SK-N-SH treated with all-trans-retinoic acid at 6 μM for 48 hours (cell line): ENCODE results near the gene UBE2E3.

Source experiments
- ATAC-seq: fragments of 200-7000 bp; cut with Tn5 transposase; 3 replicates; pipeline ENCODE4 v1.9.1; 2020; ENCODE audit warnings: mild to moderate bottlenecking, moderate library complexity
- ARNTL ChIP-seq: fragments of 450-650 bp; formaldehyde crosslinking; IDR thresholded peaks from 2 replicates; pipeline ENCODE4 v1.5.0; 2020; ENCODE audit warnings: low read depth, mild to moderate bottlenecking, moderate library complexity, borderline replicate concordance
- BACH2 ChIP-seq: fragments of 250-450 bp; sonication (Bioruptor Pico); IDR thresholded peaks from 2 replicates; pipeline ENCODE4 v1.9.0; 2021; ENCODE audit warnings: mild to moderate bottlenecking, borderline replicate concordance
- CSDC2 ChIP-seq: fragments of 250-450 bp; sonication (Bioruptor Pico); IDR thresholded peaks from 2 replicates; pipeline ENCODE4 v1.5.0; 2020; ENCODE audit warnings: mild to moderate bottlenecking, moderate library complexity
- CSRNP3 ChIP-seq: fragments of 250-450 bp; sonication (Bioruptor Pico); IDR thresholded peaks from 2 replicates; pipeline ENCODE4 v1.5.1; 2021; ENCODE audit warnings: mild to moderate bottlenecking, moderate library complexity
- ESRRG ChIP-seq: fragments of 250-450 bp; sonication (Bioruptor Pico); IDR thresholded peaks from 2 replicates; pipeline ENCODE4 v1.6.1; 2021; ENCODE audit warnings: mild to moderate bottlenecking
- GLIS3 ChIP-seq: fragments of 250-450 bp; sonication (Bioruptor Pico); IDR thresholded peaks from 2 replicates; pipeline ENCODE4 v1.5.0; 2020; ENCODE audit warnings: mild to moderate bottlenecking, moderate library complexity
- ISL1 ChIP-seq: fragments of 250-450 bp; sonication (Bioruptor Pico); IDR thresholded peaks from 2 replicates; pipeline ENCODE4 v2.1.2; 2022; ENCODE audit warnings: mild to moderate bottlenecking, moderate library complexity
- OSR1 ChIP-seq: fragments of 250-450 bp; sonication (Bioruptor Pico); IDR thresholded peaks from 2 replicates; pipeline ENCODE4 v1.8.0; 2022; ENCODE audit warnings: moderate library complexity, mild to moderate bottlenecking, inconsistent platforms
- POU6F1 ChIP-seq: fragments of 250-450 bp; sonication (Bioruptor Pico); IDR thresholded peaks from 2 replicates; pipeline ENCODE4 v1.8.0; 2021; ENCODE audit warnings: low read depth, mild to moderate bottlenecking, moderate library complexity, borderline replicate concordance
- PPARA ChIP-seq: fragments of 250-450 bp; sonication (Bioruptor Pico); IDR thresholded peaks from 2 replicates; pipeline ENCODE4 v1.5.0; 2020; ENCODE audit warnings: mild to moderate bottlenecking, borderline replicate concordance
- SNAI2 ChIP-seq: fragments of 250-450 bp; sonication (Bioruptor Pico); IDR thresholded peaks from 2 replicates; pipeline ENCODE4 v1.5.0; 2020; ENCODE audit warnings: mild to moderate bottlenecking, moderate library complexity
- TCF4 ChIP-seq: fragments of 250-450 bp; sonication (Bioruptor Pico); IDR thresholded peaks from 2 replicates; pipeline ENCODE4 v1.8.0; 2021; ENCODE audit warnings: mild to moderate bottlenecking, moderate library complexity, borderline replicate concordance
- TOX ChIP-seq: fragments of 250-450 bp; sonication (Bioruptor Pico); IDR thresholded peaks from 2 replicates; pipeline ENCODE4 v1.8.0; 2021; ENCODE audit warnings: mild to moderate bottlenecking, moderate library complexity, borderline replicate concordance
- ZC3H10 ChIP-seq: fragments of 250-450 bp; sonication (Bioruptor Pico); IDR thresholded peaks from 2 replicates; pipeline ENCODE4 v1.5.1; 2021; ENCODE audit warnings: mild to moderate bottlenecking, moderate library complexity
- ZFP3 ChIP-seq: fragments of 250-450 bp; sonication (Bioruptor Pico); IDR thresholded peaks from 2 replicates; pipeline ENCODE4 v1.5.0; 2020; ENCODE audit warnings: mild to moderate bottlenecking, moderate library complexity
- ZFP30 ChIP-seq: fragments of 450-650 bp; formaldehyde crosslinking; IDR thresholded peaks from 2 replicates; pipeline ENCODE4 v1.5.0; 2022; ENCODE audit warnings: mild to moderate bottlenecking, moderate library complexity
- ZNF565 ChIP-seq: fragments of 450-650 bp; formaldehyde crosslinking; conservative IDR thresholded peaks from 2 replicates; pipeline ENCODE4 v1.5.0; 2020; ENCODE audit warnings: low read depth, mild to moderate bottlenecking, moderate library complexity
- ZNF70 ChIP-seq: fragments of 450-650 bp; formaldehyde crosslinking; IDR thresholded peaks from 2 replicates; pipeline ENCODE4 v1.5.0; 2020; ENCODE audit warnings: mild to moderate bottlenecking, moderate library complexity
- TF ChIP-seq, protein P1 (sequence below): fragments of 250-450 bp; sonication (Bioruptor Pico); IDR thresholded peaks from 2 replicates; pipeline ENCODE4 v1.8.0; 2020; ENCODE audit warnings: mild to moderate bottlenecking, moderate library complexity, borderline replicate concordance

Gene UBE2E3

DNA sequence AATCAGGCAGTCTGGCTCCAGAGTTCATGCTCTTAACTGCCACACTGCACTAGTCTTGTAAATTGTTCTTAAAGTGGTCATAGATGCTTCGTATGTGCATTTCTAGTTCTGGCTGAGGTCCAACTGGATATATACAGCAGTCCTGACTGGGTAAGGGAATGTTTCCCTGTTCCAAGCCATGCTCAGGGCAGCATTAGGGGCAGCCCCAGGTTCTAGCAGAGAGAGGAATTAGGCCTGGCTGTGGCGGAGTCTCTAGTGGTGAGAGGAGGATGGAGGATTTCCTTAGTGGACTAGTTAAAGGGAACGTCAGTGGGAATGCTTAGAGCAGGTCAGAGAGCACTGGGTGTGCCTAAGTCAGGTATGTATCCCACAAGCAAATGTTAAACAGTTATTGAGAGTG is 28.0 kb downstream of the UBE2E3 start:
- no peak for TF ChIP-seq ZC3H10 (CRISPR knock-in tag)
- no peak for TF ChIP-seq ISL1 (CRISPR knock-in tag)
- ATAC-seq: peak; percentile 38; the same call in 2 of the 3 replicates

- ATAC-seq: no peak
- TF ChIP-seq ZNF70 (CRISPR knock-in tag) (no peak), ISL1 (CRISPR knock-in tag) (no peak), OSR1 (CRISPR knock-in tag) (no peak)
- TF ChIP-seq, all 23 proteins: peak for 0
Observed at GRCh38 chr2:181021199-181021789, 40.9 kb downstream of the UBE2E3 start.

- no peak for ATAC-seq
- TF ChIP-seq TOX (CRISPR knock-in tag): no peak
- no peak for TF ChIP-seq TCF4 (CRISPR knock-in tag)
- TF ChIP-seq ARNTL (CRISPR knock-in tag): no peak
Observed at GRCh38 chr2:181022652-181023051, 42.2 kb downstream of the UBE2E3 start.

GRCh38 chr2:181025004-181025403 is 44.6 kb downstream of the UBE2E3 start:
- ATAC-seq: no peak
- TF ChIP-seq ZFP30 (CRISPR knock-in tag): no peak
- no peak for TF ChIP-seq PPARA (CRISPR knock-in tag)
- no peak for TF ChIP-seq POU6F1 (CRISPR knock-in tag)

DNA sequence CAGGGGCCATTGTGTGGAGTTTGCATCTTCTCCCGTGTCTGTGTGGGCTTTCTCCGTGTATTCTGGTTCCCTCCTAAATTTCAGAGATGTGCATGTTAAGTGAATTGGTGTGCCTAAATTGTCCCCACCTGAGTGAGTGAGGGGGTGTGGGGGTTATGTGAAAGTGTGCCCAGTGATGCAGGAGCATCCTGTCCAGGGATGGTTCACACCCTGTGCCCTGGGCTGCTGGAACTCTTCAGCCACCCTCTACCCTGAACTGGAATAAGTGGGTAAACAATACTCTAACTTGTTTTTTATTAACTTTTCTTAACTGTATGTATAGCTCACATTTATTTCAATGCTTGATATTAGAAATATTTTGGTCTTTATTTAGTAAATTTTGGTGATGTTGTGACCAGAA is 56.0 kb downstream of the UBE2E3 start:
- TF ChIP-seq ZFP30 (CRISPR knock-in tag) (no peak), POU6F1 (CRISPR knock-in tag) (no peak), OSR1 (CRISPR knock-in tag) (no peak), GLIS3 (CRISPR knock-in tag) (no peak), SNAI2 (no peak), ARNTL (CRISPR knock-in tag) (no peak), TOX (CRISPR knock-in tag) (no peak), ZNF565 (CRISPR knock-in tag) (no peak)
- TF ChIP-seq, protein P1, sequence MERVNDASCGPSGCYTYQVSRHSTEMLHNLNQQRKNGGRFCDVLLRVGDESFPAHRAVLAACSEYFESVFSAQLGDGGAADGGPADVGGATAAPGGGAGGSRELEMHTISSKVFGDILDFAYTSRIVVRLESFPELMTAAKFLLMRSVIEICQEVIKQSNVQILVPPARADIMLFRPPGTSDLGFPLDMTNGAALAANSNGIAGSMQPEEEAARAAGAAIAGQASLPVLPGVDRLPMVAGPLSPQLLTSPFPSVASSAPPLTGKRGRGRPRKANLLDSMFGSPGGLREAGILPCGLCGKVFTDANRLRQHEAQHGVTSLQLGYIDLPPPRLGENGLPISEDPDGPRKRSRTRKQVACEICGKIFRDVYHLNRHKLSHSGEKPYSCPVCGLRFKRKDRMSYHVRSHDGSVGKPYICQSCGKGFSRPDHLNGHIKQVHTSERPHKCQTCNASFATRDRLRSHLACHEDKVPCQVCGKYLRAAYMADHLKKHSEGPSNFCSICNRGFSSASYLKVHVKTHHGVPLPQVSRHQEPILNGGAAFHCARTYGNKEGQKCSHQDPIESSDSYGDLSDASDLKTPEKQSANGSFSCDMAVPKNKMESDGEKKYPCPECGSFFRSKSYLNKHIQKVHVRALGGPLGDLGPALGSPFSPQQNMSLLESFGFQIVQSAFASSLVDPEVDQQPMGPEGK (CRISPR knock-in tag): no peak
- ATAC-seq: peak; percentile 71

GRCh38 chr2:181036848-181037603 is 56.6 kb downstream of the UBE2E3 start:
- peak; percentile 91 for ATAC-seq
- TF ChIP-seq ISL1 (CRISPR knock-in tag) (peak; percentile 92), ZC3H10 (CRISPR knock-in tag) (peak; percentile 79), SNAI2 (no peak), ESRRG (CRISPR knock-in tag) (no peak), CSRNP3 (peak; percentile 79; the same call in 1 of the 2 replicates), CSDC2 (CRISPR knock-in tag) (no peak), OSR1 (CRISPR knock-in tag) (no peak), ZFP3 (no peak), ZNF70 (CRISPR knock-in tag) (no peak), GLIS3 (CRISPR knock-in tag) (no peak), POU6F1 (CRISPR knock-in tag) (peak; percentile 30; the same call in 1 of the 2 replicates), BACH2 (CRISPR knock-in tag) (no peak), ZFP30 (CRISPR knock-in tag) (no peak)
- TF ChIP-seq, protein P1 (CRISPR knock-in tag): peak; percentile 77; the same call in 1 of the 2 replicates
